BLaER1 treated with 17β-estradiol and CSF1 and Interleukin-3, amounts not matched to agents 10 nM and 100 nM (cell line): ENCODE measurements around the gene TCAF1.

Experiments
- H3K27ac ChIP-seq, 11 experiments: shearing (Covaris generic); formaldehyde crosslinking; 2 replicates each; pipeline ENCODE4 v1.8.1; 2022
- H3K27me3 ChIP-seq, 11 experiments: shearing (Covaris generic); formaldehyde crosslinking; 2 replicates each; pipeline ENCODE4 v1.8.1; 2022
- H3K36me3 ChIP-seq, 11 experiments: shearing (Covaris generic); formaldehyde crosslinking; 2 replicates each; pipeline ENCODE4 v1.8.1; 2022
- H3K4me1 ChIP-seq, 10 experiments: shearing (Covaris generic); formaldehyde crosslinking; 2 replicates each; pipeline ENCODE4 v1.8.1; 2022
- H3K4me2 ChIP-seq, 11 experiments: shearing (Covaris generic); formaldehyde crosslinking; 2 replicates each; pipeline ENCODE4 v1.8.1; 2022
- H3K4me3 ChIP-seq, 10 experiments: shearing (Covaris generic); formaldehyde crosslinking; 2 replicates each; pipeline ENCODE4 v1.8.1; 2022
- H3K9ac ChIP-seq, 11 experiments: shearing (Covaris generic); formaldehyde crosslinking; 2 replicates each; pipeline ENCODE4 v1.8.1; 2022
- H3K9me3 ChIP-seq, 11 experiments: shearing (Covaris generic); formaldehyde crosslinking; replicated peaks in 1 of 11; 2 replicates each; pipeline ENCODE4 v1.8.1; 2022
- H4K20me1 ChIP-seq, 11 experiments: shearing (Covaris generic); formaldehyde crosslinking; 2 replicates each; pipeline ENCODE4 v1.8.1; 2022
- Cebpa-rat ChIP-seq, 11 experiments: shearing (Covaris generic); IDR thresholded peaks; 2 replicates each; pipeline ENCODE4 v1.8.1; 2022

The TCAF1 gene

GRCh38 chr7:143906151-143906550 lies 4.2 kb upstream of the TCAF1 start:
- H3K9ac ChIP-seq, result no peak overlapping the region
- H3K4me2 ChIP-seq, result no peak overlapping the region
- no peak overlapping the region for H3K27ac ChIP-seq
- TF ChIP-seq Cebpa-rat (IDR thresholded peaks at IDR 0.05), result no peak
- no peaks in the 10 kb centered on the region for H3K36me3 ChIP-seq
- H3K4me1 ChIP-seq, result peaks cover 0 to 6% (median under 1%) of the 10 kb centered on the region in 10 experiments; a peak in 12 of 20 replicates
- H3K27me3 ChIP-seq, result no peaks in the 10 kb centered on the region
- H3K9me3 ChIP-seq, result no peaks in the 10 kb centered on the region
- H4K20me1 ChIP-seq, result no peaks in the 10 kb centered on the region
- H3K4me3 ChIP-seq, result no peak overlapping the region

- TF ChIP-seq Cebpa-rat (IDR thresholded peaks at IDR 0.05), result no peak
- Histone ChIP-seq H4K20me1 (peaks cover 0 to 4% (median 0%) of the 10 kb centered on the region in 11 experiments; a peak in 1 of 22 replicates), H3K27ac (no peak overlapping the region), H3K4me1 (peaks cover 6 to 8% (median 7%) of the 10 kb centered on the region in 10 experiments), H3K4me3 (no peak overlapping the region), H3K4me2 (no peak overlapping the region), H3K36me3 (no peaks in the 10 kb centered on the region), H3K9me3 (no peaks in the 10 kb centered on the region), H3K9ac (no peak overlapping the region), H3K27me3 (no peaks in the 10 kb centered on the region)
These were observed 3.5 kb upstream of the TCAF1 start for GRCh38 chr7:143905509-143905908.

GRCh38 chr7:143902332-143902899 lies 440 bp upstream of the TCAF1 start:
- Histone ChIP-seq H4K20me1 (peaks cover 0 to 9% (median 0%) of the 10 kb centered on the region in 11 experiments; a peak in 5 of 22 replicates), H3K9ac (peak overlapping the region in 10 of 11 experiments; percentile 77 to 89 (median 87); a peak in 14 of 22 replicates), H3K9me3 (no peaks in the 10 kb centered on the region), H3K27ac (peak overlapping the region in 9 of 11 experiments; percentile 75 to 91 (median 83); a peak in 13 of 22 replicates), H3K4me1 (peaks cover 14 to 18% (median 15%) of the 10 kb centered on the region in 10 experiments), H3K4me2 (peak overlapping the region in 5 of 11 experiments; percentile 72 to 94 (median 82); a peak in 5 of 22 replicates), H3K4me3 (peak overlapping the region; percentile 61 to 80 (median 74); a peak in 15 of 20 replicates), H3K36me3 (peaks cover 0 to 5% (median 0%) of the 10 kb centered on the region in 11 experiments; a peak in 2 of 22 replicates), H3K27me3 (no peaks in the 10 kb centered on the region)
- no peak for TF ChIP-seq Cebpa-rat (IDR thresholded peaks at IDR 0.05)

- Histone ChIP-seq H3K27me3 (no peaks in the 10 kb centered on the region), H3K9ac (peak overlapping the region; percentile 77 to 89 (median 87)), H3K9me3 (no peaks in the 10 kb centered on the region), H3K36me3 (peaks cover 0 to 5% (median 0%) of the 10 kb centered on the region in 11 experiments; a peak in 2 of 22 replicates), H3K4me3 (peak overlapping the region; percentile 61 to 80 (median 74)), H4K20me1 (peaks cover 0 to 10% (median 0%) of the 10 kb centered on the region in 11 experiments; a peak in 5 of 22 replicates), H3K4me1 (peaks cover 14 to 18% (median 15%) of the 10 kb centered on the region in 10 experiments), H3K4me2 (peak overlapping the region; percentile 72 to 94 (median 86)), H3K27ac (peak overlapping the region; percentile 73 to 91 (median 82); a peak in 21 of 22 replicates)
- no peak for TF ChIP-seq Cebpa-rat (IDR thresholded peaks at IDR 0.05)
These were observed 676 bp downstream of the TCAF1 start for GRCh38 chr7:143901332-143901667.

DNA sequence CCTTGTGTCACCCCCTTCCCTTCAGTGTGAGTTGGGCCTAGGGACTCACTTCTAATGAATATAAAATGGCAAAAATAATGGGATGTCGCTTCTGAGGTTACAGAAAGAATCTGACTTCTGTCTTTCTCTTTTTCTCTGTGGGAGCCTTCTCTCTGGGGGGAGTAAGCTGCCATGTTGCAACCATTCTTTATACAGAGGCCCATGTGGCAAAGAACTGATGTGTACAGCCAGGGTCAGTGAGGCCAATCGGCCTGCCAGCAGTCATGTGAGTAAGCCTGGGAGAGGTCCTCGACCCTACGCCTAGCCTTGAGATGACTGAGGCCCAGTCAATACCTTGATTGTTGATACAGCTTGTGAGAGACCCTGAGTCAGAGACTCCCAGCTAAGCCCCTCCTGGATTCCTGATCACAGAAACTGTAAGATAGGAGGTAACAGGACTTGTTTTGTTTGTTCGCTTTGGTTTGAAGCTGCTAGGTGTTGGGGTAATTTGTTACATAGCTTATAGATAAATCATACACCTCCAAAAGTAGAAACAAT lies 1.7 kb downstream of the TCAF1 start:
- Histone ChIP-seq H3K4me2 (peak overlapping the region; percentile 72 to 94 (median 86)), H3K9ac (0 out of 22 replicates have a peak overlapping the region, but pooled peaks of 2 of the 11 experiments have one; percentile 4 to 6), H3K4me3 (peak overlapping the region in 7 of 10 experiments; percentile 71 to 80 (median 78); a peak in 7 of 20 replicates)

DNA sequence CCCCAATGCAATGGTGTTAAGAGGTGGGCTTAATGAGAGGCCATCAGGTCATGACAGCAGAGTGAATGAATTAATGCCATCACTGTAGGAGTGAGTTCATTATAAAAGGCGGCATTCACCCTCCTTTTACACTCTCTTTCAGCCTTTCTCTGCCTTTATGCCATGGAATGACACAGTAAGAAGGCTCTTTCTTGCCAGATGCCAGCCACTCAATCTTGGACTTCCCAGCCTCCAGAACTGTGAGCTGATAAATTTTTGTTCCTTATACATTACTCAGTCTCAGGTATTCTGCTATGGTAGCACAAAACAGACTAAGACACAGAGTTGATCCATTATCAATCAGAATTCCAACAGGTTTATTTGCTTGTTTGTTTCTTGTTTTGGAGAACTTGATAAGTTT lies 3.2 kb downstream of the TCAF1 start:
- no peak overlapping the region for H3K9ac ChIP-seq
- no peak overlapping the region for H3K27ac ChIP-seq
- peaks cover 0 to 13% (median 0%) of the 10 kb centered on the region in 11 experiments; a peak in 4 of 22 replicates for H3K36me3 ChIP-seq
- no peak overlapping the region for H3K4me3 ChIP-seq
- peaks cover 14 to 18% (median 15%) of the 10 kb centered on the region in 10 experiments for H3K4me1 ChIP-seq
- H3K9me3 ChIP-seq, result peaks cover 0 to 6% (median 0%) of the 10 kb centered on the region in 11 experiments; a peak in 5 of 22 replicates
- no peak overlapping the region for H3K4me2 ChIP-seq
- H3K27me3 ChIP-seq, result no peaks in the 10 kb centered on the region
- TF ChIP-seq Cebpa-rat (IDR thresholded peaks at IDR 0.05), result no peak
- peaks cover 0 to 10% (median 0%) of the 10 kb centered on the region in 11 experiments; a peak in 5 of 22 replicates for H4K20me1 ChIP-seq

More for the DNA sequence above, 1.7 kb downstream of the TCAF1 start:
- peaks cover 14 to 18% (median 15%) of the 10 kb centered on the region in 10 experiments for H3K4me1 ChIP-seq
- no peak overlapping the region for H3K27ac ChIP-seq
- no peak for TF ChIP-seq Cebpa-rat (IDR thresholded peaks at IDR 0.05)
- H3K27me3 ChIP-seq, result no peaks in the 10 kb centered on the region
- H4K20me1 ChIP-seq, result peaks cover 0 to 10% (median 0%) of the 10 kb centered on the region in 11 experiments; a peak in 5 of 22 replicates
- peaks cover 0 to 5% (median 0%) of the 10 kb centered on the region in 11 experiments; a peak in 3 of 22 replicates for H3K36me3 ChIP-seq
- H3K9me3 ChIP-seq, result no peaks in the 10 kb centered on the region

GRCh38 chr7:143896667-143897066 lies 5.3 kb downstream of the TCAF1 start:
- peaks cover 0 to 10% (median 0%) of the 10 kb centered on the region in 11 experiments; a peak in 5 of 22 replicates for H4K20me1 ChIP-seq
- no peaks in the 10 kb centered on the region for H3K27me3 ChIP-seq
- H3K4me3 ChIP-seq, result no peak overlapping the region
- peaks cover 14 to 18% (median 15%) of the 10 kb centered on the region in 10 experiments for H3K4me1 ChIP-seq
- no peak overlapping the region for H3K4me2 ChIP-seq
- peaks cover 12 to 26% (median 14%) of the 10 kb centered on the region in 11 experiments for H3K9me3 ChIP-seq
- no peak overlapping the region for H3K27ac ChIP-seq
- H3K9ac ChIP-seq, result no peak overlapping the region
- TF ChIP-seq Cebpa-rat (IDR thresholded peaks at IDR 0.05), result no peak
- peaks cover 0 to 13% (median 6%) of the 10 kb centered on the region in 11 experiments; a peak in 11 of 22 replicates for H3K36me3 ChIP-seq

GRCh38 chr7:143892527-143893300 lies 9.3 kb downstream of the TCAF1 start:
- TF ChIP-seq Cebpa-rat (IDR thresholded peaks at IDR 0.05), result no peak
- no peak overlapping the region for H3K9ac ChIP-seq
- H3K4me1 ChIP-seq, result peaks cover 0 to 5% (median 0%) of the 10 kb centered on the region in 10 experiments; a peak in 1 of 20 replicates
- no peak overlapping the region for H3K4me2 ChIP-seq
- H3K36me3 ChIP-seq, result peaks cover 10 to 30% (median 19%) of the 10 kb centered on the region in 11 experiments; a peak in 21 of 22 replicates
- no peaks in the 10 kb centered on the region for H3K27me3 ChIP-seq
- no peak overlapping the region for H3K27ac ChIP-seq
- 0 out of 22 replicates have a peak, but pooled peaks cover 0 to 4% (median 0%) of the 10 kb centered on the region in 11 experiments for H4K20me1 ChIP-seq
- H3K4me3 ChIP-seq, result no peak overlapping the region
- peaks cover 29 to 56% (median 39%) of the 10 kb centered on the region in 11 experiments for H3K9me3 ChIP-seq
